Kidney epithelial cell (primary cell): ENCODE data around the gene VAX1. TPM values are rescaled to one million over a fixed set of nuclear protein-coding genes. Genes with fewer than 3 reads are reported as not detected.
A peak's percentile ranks its signal among the peaks of the same experiment; 100 is the strongest.

Source experiments
- DNase-seq: peaks from one replicate; pipeline ENCODE4 v3.0.0-alpha.2; 2010; ENCODE audit warnings: low read depth
- H3K27me3 ChIP-seq: 2 replicates; pipeline ENCODE4 v1.6.0; 2011; ENCODE audit warnings: low read length; ENCODE audit not compliant: control insufficient read depth, insufficient read depth
- H3K36me3 ChIP-seq: 2 replicates; pipeline ENCODE4 v1.5.1; 2011; ENCODE audit warnings: low read length; ENCODE audit not compliant: control insufficient read depth, insufficient read depth
- H3K4me3 ChIP-seq: 2 replicates; pipeline ENCODE4 v1.5.1; 2011; ENCODE audit warnings: low read depth, mild to moderate bottlenecking, control low read depth, low read length
- total RNA-seq: library from RNA; depleted of rRNA; stranded (reverse); fragments of >200 nt; gene quantifications from 2 replicates; pipeline ENCODE4 v1.2.3, GENCODE V29; 2015
- TF ChIP-seq, protein P1 (sequence below): IDR thresholded peaks from 2 replicates; pipeline ENCODE4 v1.5.1; 2011; ENCODE audit warnings: mild to moderate bottlenecking, moderate library complexity, low read length, control low read depth, inconsistent platforms; ENCODE audit not compliant: insufficient read depth, poor library complexity, severe bottlenecking

VAX1 gene
- total RNA-seq, 1 donor from 2014 or later: 0.08 TPM

DNA sequence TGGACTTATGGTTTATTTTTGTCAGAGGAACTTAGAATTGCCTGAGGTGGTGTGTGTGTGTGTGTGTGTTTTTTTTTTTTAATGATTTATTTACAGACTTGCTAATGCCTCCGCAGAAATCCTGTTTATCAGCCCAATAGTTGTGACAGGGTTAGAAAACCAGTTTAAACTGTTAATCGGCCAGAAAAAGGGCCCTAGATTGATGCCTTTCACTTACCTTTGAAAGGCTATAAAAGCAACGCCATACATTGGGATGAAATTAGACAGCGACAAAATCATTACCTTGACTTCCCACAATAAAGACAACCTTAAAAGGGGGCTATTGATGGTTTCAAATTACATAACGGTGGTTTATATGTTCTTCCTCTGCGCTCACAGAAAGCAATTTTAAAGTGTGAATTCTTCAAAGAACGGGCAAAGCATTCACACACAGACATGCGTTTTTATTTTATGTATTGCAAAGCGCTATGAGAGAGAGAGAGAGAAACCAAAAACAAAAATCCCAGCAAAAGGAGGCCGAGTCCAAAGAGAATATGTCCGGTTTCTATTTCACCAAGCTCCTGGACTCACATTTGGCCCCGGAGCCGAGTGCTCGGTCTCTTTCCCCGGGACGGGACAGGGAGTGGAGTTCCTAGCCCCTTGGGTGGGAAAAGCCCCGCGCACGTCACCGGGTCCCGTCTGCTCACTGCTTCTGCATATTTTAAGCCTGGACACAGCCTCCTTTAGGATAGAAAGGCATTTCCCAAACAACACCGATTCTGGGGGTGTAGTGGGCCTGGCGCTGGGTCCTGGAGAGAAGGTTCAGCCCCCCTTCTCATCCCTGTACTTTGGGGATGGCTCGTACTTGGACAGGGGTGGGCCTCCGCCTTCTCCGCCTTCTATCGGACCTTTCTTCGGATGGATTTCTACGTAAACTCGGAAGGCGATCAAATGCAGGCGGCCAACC, 26.8 kb upstream of the VAX1 start:
- H3K4me3 ChIP-seq: no peak overlapping the region
- no peaks in the 10 kb centered on the region for H3K36me3 ChIP-seq
- no peak for DNase-seq
- H3K27me3 ChIP-seq: peaks cover 92% of the 10 kb centered on the region
- TF ChIP-seq, protein P1, sequence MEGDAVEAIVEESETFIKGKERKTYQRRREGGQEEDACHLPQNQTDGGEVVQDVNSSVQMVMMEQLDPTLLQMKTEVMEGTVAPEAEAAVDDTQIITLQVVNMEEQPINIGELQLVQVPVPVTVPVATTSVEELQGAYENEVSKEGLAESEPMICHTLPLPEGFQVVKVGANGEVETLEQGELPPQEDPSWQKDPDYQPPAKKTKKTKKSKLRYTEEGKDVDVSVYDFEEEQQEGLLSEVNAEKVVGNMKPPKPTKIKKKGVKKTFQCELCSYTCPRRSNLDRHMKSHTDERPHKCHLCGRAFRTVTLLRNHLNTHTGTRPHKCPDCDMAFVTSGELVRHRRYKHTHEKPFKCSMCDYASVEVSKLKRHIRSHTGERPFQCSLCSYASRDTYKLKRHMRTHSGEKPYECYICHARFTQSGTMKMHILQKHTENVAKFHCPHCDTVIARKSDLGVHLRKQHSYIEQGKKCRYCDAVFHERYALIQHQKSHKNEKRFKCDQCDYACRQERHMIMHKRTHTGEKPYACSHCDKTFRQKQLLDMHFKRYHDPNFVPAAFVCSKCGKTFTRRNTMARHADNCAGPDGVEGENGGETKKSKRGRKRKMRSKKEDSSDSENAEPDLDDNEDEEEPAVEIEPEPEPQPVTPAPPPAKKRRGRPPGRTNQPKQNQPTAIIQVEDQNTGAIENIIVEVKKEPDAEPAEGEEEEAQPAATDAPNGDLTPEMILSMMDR: no peak

DNA sequence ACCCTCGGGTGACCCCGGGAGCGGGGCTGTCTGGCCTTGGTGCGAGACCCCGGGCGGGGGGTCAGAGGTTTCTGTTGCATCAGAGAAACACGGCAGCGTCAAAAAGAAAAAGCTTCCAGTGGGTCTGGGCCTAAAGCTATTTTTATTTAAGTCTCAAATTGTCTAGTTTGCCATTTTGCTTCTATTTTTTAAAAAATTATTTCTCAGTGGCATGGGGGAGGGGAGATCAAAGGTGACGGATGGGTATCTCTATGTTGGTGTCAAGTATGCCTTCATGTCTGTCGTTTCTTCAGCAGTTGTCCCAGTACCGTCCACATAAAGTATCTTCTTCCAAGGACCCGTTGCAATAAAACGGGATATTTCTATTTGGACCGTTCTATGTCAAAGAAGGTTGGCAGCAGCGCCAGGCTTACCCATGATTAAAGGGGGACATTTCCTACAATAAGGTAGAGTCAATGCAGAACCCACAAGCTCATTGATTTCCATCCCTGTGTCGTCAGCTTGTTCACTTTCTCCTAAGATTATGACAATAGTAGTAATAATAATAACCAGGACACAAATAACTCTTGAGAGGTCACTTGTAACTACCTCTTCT, 26.0 kb upstream of the VAX1 start:
- Histone ChIP-seq H3K36me3 (no peaks in the 10 kb centered on the region), H3K4me3 (no peak overlapping the region), H3K27me3 (peaks cover 95% of the 10 kb centered on the region)
- TF ChIP-seq, protein P1: no peak
- DNase-seq: no peak

DNA sequence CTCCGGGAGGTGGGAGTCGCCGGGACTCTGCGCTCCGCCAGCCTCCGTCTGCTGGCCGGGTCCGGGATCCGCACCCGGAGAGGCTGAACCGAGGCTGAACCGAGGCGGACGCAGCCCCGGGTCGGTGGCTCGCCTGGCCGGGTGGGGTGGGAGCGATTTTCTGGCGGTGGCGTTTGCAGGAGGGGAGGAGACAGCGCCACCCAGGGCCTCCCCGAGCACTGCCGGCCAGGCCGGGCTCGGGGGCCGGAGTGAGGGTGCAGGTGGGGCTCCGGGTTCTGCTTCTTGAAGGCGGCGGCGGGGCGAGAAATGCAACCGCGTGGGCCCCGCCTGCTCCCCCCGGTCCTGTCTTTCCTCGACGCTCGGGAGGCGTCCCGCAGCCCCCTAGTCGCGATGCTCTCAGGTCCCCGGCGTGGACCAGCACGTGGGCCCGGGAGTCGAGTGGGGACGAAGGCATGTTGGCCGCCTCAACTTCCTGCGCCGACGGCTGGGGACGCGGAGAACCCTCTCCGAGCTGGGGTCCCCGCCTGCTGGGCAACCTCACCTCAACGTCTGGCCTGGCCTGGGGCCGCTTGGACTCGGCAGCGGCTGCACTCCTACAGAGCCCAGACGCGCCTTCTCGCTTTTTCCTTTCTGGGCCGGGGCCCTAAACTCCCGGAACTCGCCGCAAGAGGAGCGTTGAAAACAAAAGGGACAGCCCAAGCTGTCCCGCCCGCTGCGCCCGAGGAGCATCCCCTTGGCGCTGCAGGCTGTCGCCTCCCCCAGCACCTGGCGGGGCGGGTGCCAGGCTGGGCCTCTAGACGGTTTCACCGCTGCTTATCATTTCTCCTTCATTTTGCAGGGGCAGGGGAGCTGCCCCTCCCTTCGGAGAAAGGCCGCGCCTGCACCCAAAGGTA, 25.2 kb upstream of the VAX1 start:
- H3K36me3 ChIP-seq: no peaks in the 10 kb centered on the region
- no peak for DNase-seq
- H3K27me3 ChIP-seq: peaks cover 92% of the 10 kb centered on the region
- no peak overlapping the region for H3K4me3 ChIP-seq
- TF ChIP-seq, protein P1: peak; percentile 26

DNA sequence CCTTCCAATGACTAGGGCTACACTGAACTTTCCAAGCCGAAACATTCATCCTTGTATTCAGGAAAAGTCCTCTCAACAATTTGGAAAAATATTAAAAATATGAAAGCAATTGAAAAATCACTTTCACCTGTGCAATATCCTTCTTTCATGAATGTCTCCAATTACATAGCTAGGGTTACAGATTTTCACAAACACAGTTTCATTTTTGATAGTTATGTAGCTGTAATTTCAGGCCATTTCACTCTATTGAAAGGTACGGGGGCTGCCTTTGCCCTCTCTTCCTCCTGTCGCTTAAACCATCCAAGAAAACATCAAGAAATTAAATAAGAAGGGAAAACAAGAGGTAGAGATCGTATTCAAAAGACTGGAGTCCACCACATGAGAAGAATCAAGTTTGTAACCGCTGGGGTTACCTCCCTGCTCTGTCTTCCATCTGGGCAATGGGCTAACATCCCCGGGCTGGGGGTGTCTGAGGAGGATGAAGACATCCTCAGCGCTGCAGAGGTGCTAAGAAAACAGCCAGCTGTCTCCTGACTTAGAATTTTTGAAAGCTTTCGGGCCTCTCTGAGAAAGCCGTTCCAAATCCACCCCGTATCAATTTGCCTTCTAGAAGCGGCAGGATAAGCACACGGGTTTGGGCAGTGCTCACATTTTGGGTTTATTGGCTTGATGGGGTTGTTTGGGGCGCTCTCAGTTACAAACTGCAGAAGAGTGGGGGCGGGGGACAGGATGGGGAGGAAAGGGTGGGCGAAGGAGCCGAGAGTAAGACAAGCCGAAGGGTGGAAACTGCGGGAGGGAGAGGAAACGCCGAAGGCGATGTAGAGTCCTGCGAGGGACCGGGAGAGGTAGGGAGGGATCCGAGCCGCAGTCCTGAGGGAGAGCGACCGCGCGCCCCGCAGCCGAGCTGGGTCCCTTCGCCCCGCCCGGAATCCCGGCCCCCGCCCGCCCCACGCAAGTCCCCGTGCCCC, 24.3 kb upstream of the VAX1 start:
- no peak overlapping the region for H3K4me3 ChIP-seq

More for the DNA sequence above, 24.3 kb upstream of the VAX1 start:
- no peak for DNase-seq
- Histone ChIP-seq H3K36me3 (no peaks in the 10 kb centered on the region), H3K27me3 (peaks cover 86% of the 10 kb centered on the region)
- TF ChIP-seq, protein P1: no peak
